Activated naive CD4-positive, alpha-beta T cell treated with anti-CD3 and anti-CD28 coated beads for 36 hours (primary cell): ENCODE measurements around the gene ARMC2. TPM values are rescaled to one million over a fixed set of nuclear protein-coding genes. Genes with fewer than 3 reads are reported as not detected.

ENCODE experiments used
- CTCF ChIA-PET: fragments of 350-600 bp; sonication (Branson Sonifier 250); formaldehyde crosslinking; loops from one replicate; lab custom pipeline; 2021; ENCODE audit warnings: antibody characterized with exemption; lab: Charles Lee
- DNase-seq: peaks from one replicate; pipeline ENCODE4 v3.0.0-alpha.2; 2020
- H3K27ac Mint-ChIP-seq: one replicate; pipeline ENCODE4 v1.8.0; 2021; ENCODE audit warnings: mild to moderate bottlenecking, mixed read lengths
- H3K27me3 Mint-ChIP-seq: one replicate; pipeline ENCODE4 v1.8.0; 2021; ENCODE audit warnings: low read depth, mixed read lengths
- H3K36me3 Mint-ChIP-seq: one replicate; pipeline ENCODE4 v1.8.0; 2021; ENCODE audit warnings: low read depth, mixed read lengths
- H3K4me1 Mint-ChIP-seq: one replicate; pipeline ENCODE4 v1.8.0; 2021; ENCODE audit warnings: low read depth, mixed read lengths
- H3K4me3 Mint-ChIP-seq: one replicate; pipeline ENCODE4 v1.8.0; 2021; ENCODE audit warnings: mild to moderate bottlenecking, moderate library complexity, mixed read lengths
- H3K9me3 Mint-ChIP-seq: one replicate; pipeline ENCODE4 v1.8.0; 2021; ENCODE audit warnings: mixed read lengths
- intact Hi-C: fragments of 100-400 bp; cut with micrococcal nuclease; formaldehyde crosslinking; loops from one replicate; pipeline ENCODE4 v1.15.1; 2023
- total RNA-seq, 2 experiments: library from RNA; stranded (reverse); gene quantifications; one replicate each; pipeline ENCODE4 v1.2.3, GENCODE V29; 2021

ARMC2 gene
- total RNA-seq, 2 experiments from 2014 or later = 3.6 to 3.9 TPM

DNA sequence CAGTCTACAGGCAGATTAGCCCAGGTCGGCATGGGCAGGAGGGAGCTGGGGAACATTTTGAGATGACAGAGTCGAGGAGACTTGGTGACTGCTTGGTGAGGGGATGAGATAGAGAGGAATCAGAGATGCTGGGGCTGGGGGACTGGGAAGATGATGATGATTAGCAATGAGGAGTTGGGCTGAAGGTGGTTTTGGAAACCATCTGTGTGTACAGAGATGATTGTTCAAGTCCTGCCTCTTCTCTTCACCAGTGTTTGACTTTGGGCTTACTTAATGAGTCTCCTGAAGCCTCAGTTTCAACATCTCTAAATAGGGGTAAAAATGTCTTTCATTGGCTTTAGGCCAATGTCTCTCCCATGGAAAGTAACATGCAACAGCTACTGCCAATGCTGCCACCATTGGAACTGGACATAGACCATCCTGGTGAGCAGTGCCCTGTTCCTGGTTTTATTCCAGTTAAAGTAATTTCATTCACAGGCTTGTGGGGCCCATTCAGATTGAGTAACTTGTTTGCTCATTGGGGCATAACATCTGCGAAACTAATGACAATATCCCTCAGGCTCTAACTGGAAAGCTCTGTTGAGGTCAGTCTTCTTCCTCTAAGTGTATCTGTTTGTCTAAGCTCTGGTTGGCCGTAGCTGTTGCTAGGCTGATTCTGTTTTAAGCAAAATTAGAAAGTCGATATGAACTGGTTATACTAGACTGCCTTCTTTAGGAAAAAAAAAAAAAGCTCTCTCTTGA, 99.1 kb downstream of the ARMC2 start:
- CTCF ChIA-PET = interaction anchor here (0.6 to 2.6 kb wide), 7 partner anchors 7 to 1859 kb away, joined by 3 to 11 read pairs (median 3); no protein-coding TSS in a partner anchor
- Mint-ChIP-seq H3K4me1 (peaks cover 27% of the 10 kb centered on the region), H3K9me3 (no peaks in the 10 kb centered on the region), H3K36me3 (no peaks in the 10 kb centered on the region), H3K27ac (no peak overlapping the region), H3K4me3 (no peak overlapping the region), H3K27me3 (no peaks in the 10 kb centered on the region)
- no peak for DNase-seq
- intact Hi-C loops = no loop called here

DNA sequence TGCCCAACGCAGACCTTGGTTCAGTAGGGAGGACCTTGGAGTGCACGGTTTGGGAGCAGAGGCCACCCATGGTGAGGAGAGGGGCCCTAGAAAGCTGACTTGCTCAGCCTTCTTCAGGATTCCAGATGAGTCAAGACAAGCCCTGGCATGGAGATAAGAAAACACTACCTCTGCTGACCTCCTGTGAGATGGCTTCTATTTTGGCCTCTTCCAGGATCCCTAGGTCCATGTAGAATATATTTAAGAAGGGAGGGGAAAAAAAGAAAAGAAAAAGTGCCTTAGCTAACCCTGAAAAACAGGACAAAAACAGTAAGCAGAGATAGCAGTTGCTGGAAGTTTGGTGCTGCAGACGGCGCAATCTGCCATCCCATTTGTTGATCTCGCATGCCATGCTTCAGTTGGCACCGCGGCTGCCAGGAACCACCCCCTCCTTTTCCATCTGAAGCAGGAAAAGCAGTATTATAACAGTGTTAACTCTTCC, 100.0 kb downstream of the ARMC2 start:
- intact Hi-C loops = no loop called here
- H3K9me3 Mint-ChIP-seq = no peaks in the 10 kb centered on the region

DNA sequence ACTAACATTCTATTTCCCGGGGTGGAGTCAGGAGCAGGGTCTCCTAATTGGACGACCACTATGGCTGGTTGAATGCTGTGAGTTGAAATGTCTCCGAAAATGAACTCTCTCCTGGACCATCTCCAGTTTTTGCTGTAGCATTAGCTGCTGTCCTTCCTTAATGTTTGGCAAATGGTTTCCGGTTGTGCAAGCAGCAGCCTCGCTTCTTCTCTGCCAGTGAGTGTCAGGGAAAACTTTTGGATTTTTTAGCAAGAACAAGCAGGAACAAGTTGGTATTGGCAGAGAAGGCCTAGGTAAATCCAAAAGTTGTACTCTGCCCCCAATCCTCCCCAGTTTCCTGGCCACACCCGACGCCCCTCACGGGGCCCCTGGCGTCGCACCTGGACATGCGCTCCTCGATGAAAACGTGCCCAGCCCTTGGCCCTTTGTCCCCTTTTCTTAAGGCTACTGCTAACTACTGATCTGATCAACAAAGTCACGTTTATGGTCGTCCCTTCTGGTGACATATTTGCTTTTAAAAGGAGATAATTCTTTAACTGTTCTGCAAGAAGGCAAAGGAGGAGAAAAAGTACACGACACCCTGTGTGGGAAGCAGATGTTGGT, 103.2 kb downstream of the ARMC2 start:
- H3K27me3 Mint-ChIP-seq = no peaks in the 10 kb centered on the region
- no peak for DNase-seq
- intact Hi-C loops = no loop called here
- H3K27ac Mint-ChIP-seq = no peak overlapping the region
- peaks cover 13% of the 10 kb centered on the region for H3K4me1 Mint-ChIP-seq
- no peak overlapping the region for H3K4me3 Mint-ChIP-seq
- CTCF ChIA-PET = no interaction called here
- no peaks in the 10 kb centered on the region for H3K9me3 Mint-ChIP-seq
- no peaks in the 10 kb centered on the region for H3K36me3 Mint-ChIP-seq

More for the DNA sequence above, 100.0 kb downstream of the ARMC2 start:
- Mint-ChIP-seq H3K27ac (no peak overlapping the region), H3K27me3 (no peaks in the 10 kb centered on the region), H3K4me1 (peaks cover 18% of the 10 kb centered on the region), H3K4me3 (no peak overlapping the region), H3K36me3 (no peaks in the 10 kb centered on the region)
- DNase-seq = no peak
- CTCF ChIA-PET = interaction anchor here (0.6 to 1.2 kb wide), 6 partner anchors 11 to 119 kb away, joined by 3 to 4 read pairs (median 3); no protein-coding TSS in a partner anchor

DNA sequence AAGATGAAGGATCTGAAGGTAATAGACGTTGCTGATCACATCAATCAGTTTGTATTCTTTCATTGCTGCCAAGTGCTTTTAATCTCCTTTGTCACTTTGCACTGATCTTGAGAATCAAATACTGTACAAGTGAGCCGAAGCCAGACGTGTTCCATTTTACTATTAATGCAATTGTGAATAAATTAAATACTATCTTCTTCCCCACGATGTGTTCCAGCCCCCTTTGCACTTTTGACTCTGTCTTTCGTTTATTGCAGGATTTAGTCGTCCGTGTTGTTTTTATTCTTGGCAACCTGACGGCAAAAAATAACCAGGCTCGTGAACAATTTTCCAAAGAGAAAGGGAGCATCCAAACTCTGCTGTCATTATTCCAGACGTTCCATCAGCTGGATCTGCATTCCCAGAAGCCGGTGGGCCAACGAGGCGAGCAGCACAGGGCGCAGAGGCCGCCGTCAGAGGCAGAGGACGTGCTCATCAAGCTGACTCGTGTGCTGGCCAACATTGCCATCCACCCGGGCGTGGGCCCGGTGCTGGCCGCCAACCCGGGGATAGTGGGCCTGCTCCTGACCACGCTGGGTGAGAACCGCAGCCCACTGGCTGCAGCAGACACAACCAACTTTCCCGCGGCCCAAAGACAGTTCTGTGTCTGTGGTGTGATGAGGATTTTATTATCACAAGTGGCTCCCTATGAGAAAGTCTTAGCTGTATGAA, 104.7 kb downstream of the ARMC2 start:
- Mint-ChIP-seq H3K27ac (no peak overlapping the region), H3K36me3 (no peaks in the 10 kb centered on the region), H3K4me1 (peaks cover 5% of the 10 kb centered on the region), H3K9me3 (no peaks in the 10 kb centered on the region), H3K27me3 (no peaks in the 10 kb centered on the region), H3K4me3 (no peak overlapping the region)
- DNase-seq = no peak
- CTCF ChIA-PET = no interaction called here
- intact Hi-C loops = no loop called here

DNA sequence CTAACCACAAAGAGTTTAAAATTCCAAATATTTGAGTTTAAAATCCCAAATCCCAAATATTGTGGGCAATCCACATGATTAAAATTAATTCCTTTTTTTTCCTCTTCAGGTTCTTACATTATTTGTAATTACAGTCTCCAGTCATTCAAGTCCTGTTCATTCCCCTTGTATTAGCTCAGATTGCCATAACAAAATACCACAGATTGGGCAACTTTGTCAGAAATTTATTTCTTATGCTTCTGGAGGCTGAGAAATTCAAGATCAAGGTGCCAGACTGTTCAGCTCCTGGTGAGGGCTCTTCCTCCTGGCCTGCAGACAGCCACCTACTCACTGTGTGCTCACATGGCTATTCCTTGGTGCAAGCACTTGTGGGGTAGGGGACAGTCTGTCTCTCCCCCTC, 105.5 kb downstream of the ARMC2 start:
- DNase-seq = no peak
- no peaks in the 10 kb centered on the region for H3K9me3 Mint-ChIP-seq
- no peak overlapping the region for H3K4me3 Mint-ChIP-seq
- H3K36me3 Mint-ChIP-seq = no peaks in the 10 kb centered on the region
- intact Hi-C loops = no loop called here
- CTCF ChIA-PET = no interaction called here
- H3K27me3 Mint-ChIP-seq = no peaks in the 10 kb centered on the region
- peaks cover 5% of the 10 kb centered on the region for H3K4me1 Mint-ChIP-seq
- no peak overlapping the region for H3K27ac Mint-ChIP-seq

DNA sequence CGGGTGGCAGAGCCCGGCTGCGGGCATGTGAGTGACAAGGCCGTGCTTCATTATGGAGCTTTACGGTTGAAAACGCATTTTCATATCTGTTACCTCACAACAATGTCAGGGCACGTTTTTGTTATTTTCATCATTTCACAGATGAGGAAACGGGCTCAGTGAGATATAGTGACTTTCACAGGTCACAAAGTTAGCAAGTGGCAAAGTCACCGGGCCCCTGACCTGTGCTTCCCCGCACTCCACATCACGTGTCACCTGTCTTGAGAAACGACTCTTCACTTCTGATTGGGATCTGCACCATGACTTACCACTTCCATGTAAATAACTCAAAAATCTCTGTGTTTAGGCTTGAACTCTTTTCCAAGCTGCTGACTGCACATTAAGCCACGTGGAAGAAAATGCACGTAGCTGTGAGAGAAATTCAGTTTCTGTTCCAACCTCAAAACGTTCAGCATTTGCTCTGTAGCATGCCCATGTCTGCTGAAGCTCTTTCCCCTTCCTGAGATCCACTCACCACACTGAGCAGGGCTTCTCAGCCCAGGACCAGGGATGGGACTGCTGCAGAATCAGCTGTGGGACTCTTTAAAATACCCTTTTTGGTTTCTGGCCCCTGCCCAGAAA, 107.2 kb downstream of the ARMC2 start:
- Mint-ChIP-seq H3K9me3 (no peaks in the 10 kb centered on the region), H3K4me1 (peaks cover 8% of the 10 kb centered on the region), H3K36me3 (no peaks in the 10 kb centered on the region), H3K27ac (no peak overlapping the region), H3K4me3 (no peak overlapping the region), H3K27me3 (no peaks in the 10 kb centered on the region)
- DNase-seq = no peak
- intact Hi-C loops = no loop called here
- CTCF ChIA-PET = interaction anchor here (1.2 to 1.4 kb wide), 2 partner anchors 12 to 52 kb away, joined by 3 read pairs; no protein-coding TSS in a partner anchor

DNA sequence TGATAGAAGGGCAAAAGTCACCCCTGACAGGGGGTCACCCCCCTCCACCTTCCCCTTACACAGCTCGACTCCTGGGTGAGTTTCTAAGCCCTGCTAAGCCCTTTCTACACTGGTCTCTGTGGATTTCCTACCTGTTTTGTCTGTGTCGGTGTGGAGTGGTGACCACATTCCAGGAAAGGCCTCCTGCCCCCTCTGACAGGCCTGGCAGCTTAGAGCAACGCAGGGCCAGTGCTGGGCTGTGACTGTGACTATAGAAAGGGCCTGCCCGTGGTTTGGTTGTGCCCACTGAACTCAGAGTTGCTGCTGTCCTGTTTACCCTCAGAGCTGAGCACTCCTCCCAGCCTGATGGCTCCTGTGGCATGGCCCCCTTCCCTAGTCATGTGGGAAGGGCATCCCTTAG, 109.0 kb downstream of the ARMC2 start:
- CTCF ChIA-PET = interaction anchor here (1.4 kb wide), 1 partner anchor 31 kb away, joined by 3 read pairs; no protein-coding TSS in a partner anchor
- no peaks in the 10 kb centered on the region for H3K36me3 Mint-ChIP-seq
- no peaks in the 10 kb centered on the region for H3K27me3 Mint-ChIP-seq
- H3K9me3 Mint-ChIP-seq = no peaks in the 10 kb centered on the region
- peaks cover 8% of the 10 kb centered on the region for H3K4me1 Mint-ChIP-seq
- DNase-seq = no peak
- H3K4me3 Mint-ChIP-seq = no peak overlapping the region
- intact Hi-C loops = no loop called here
- no peak overlapping the region for H3K27ac Mint-ChIP-seq

DNA sequence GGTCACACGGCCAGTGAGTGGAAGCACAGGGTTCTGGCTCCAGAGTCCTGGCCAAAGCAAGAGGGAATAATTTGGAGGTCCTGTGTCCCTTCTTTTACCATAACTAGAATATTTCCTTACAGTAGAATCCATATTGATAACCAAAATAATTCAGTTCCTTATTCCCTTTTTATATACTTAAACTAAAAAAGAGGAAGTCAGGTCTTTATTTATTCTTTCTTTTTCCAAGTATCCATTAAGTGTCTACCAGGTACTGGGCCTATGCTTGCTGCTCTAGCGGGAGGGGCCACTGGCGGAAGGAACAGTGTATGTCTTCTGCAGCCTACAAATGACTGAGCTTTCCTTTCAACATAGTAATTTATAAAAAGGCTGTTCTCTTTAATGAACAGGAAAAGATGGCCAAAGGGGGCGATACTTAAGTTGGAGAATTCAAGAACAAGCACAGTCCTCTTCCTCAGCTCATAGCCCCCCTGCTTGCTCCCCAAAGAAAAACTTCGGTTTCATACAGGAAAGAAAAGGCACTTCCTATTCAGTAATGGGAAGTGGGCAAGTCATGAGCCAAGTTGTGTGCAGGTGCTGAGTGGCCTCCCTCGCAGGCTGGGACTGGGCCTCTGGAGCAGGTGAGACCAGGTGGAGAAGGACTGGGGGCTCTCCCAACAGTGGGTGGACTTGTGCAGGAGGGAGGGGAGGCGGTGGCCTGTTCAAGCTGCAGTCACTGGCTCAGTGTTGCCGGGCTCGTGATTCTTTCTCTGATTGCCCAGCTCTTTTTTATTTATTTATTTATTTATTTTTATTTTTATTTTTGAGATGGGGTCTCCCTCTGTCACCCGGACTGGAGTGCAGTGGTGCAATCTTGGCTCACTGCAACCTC, 110.9 kb downstream of the ARMC2 start:
- no peaks in the 10 kb centered on the region for H3K9me3 Mint-ChIP-seq
- peaks cover 8% of the 10 kb centered on the region for H3K4me1 Mint-ChIP-seq
- intact Hi-C loops = no loop called here
- no peak overlapping the region for H3K27ac Mint-ChIP-seq
- DNase-seq = no peak
- no peaks in the 10 kb centered on the region for H3K27me3 Mint-ChIP-seq
- CTCF ChIA-PET = interaction anchor here (0.6 to 1.1 kb wide), 2 partner anchors 9 to 11 kb away, joined by 3 read pairs; no protein-coding TSS in a partner anchor
- H3K36me3 Mint-ChIP-seq = no peaks in the 10 kb centered on the region
- H3K4me3 Mint-ChIP-seq = no peak overlapping the region

DNA sequence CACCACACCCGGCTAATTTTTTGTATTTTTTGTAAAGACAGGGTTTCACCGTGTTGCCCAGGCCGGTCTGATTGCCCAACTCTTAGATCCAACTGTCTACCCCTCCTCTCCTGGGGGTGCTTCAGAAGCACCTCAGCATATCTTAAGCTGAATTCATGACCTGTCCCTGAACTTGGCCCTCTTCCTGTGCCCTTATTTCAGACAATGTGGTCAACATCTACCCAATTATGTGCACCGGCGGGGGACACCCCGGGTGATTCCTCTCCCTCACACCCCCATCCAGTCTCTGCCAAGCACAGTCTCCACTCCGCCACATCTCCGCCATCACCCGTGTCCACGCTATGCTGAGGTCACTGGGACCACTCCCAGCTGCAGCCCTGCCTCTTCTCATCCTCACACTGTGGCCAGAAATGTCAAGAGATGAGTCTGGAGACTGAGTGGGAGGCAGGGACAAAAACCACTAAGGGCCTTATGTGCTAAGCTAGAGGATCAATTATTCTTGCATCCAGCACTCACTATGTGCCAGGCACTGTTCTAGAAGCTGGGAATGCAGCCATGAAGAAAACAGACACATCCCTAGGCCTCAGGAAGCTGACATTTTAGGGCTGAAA, 111.9 kb downstream of the ARMC2 start:
- Mint-ChIP-seq H3K36me3 (no peaks in the 10 kb centered on the region), H3K27ac (no peak overlapping the region), H3K4me3 (no peak overlapping the region), H3K27me3 (no peaks in the 10 kb centered on the region), H3K9me3 (no peaks in the 10 kb centered on the region), H3K4me1 (peaks cover 8% of the 10 kb centered on the region)
- CTCF ChIA-PET = interaction anchor here (1.1 kb wide), 1 partner anchor 8 kb away, joined by 3 read pairs; no protein-coding TSS in a partner anchor
- intact Hi-C loops = no loop called here
- no peak for DNase-seq

DNA sequence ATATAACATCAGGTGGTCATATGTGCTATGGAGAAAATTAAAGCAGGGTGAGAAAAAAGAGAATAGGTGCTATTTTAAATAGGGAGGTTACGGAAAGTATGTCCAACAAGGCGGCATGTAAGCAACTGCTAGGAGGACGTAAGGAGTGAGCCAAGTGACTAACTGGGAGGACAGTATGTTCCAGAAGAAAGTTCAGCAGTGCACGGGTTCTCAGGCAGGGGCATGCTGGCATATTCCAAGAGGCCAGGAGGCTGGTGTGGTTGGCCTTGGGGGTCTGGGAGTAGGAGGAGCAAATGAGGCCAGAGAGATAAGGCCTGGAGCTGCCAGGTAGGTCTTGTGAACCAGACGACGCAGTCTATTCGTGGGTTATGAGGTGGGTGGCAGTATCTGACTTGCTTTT, 112.4 kb downstream of the ARMC2 start:
- Mint-ChIP-seq H3K27me3 (no peaks in the 10 kb centered on the region), H3K9me3 (no peaks in the 10 kb centered on the region), H3K27ac (no peak overlapping the region), H3K4me3 (no peak overlapping the region), H3K36me3 (no peaks in the 10 kb centered on the region), H3K4me1 (peaks cover 5% of the 10 kb centered on the region)
- DNase-seq = no peak
- intact Hi-C loops = no loop called here
- CTCF ChIA-PET = no interaction called here

DNA sequence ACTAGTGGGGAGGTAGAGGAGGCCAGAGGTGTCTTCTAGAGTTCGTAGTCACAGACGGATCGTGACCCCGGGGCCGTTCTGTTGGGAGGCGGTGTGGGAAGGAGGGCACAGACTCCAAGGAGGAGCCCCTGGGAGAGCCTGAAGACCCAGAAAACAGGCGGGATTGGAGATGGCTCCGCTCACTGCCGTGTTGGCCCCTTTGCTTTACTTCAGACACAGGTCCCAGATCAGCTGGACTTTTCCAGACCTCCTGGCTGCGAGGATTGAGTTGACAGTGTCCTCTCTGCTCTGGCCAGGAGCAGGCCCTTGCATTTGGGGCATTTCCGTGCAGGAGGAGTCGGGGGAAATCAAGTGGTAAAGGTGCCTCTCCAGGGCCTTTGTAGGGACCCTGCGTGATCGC, 112.9 kb downstream of the ARMC2 start:
- Mint-ChIP-seq H3K4me3 (no peak overlapping the region), H3K4me1 (peaks cover 3% of the 10 kb centered on the region), H3K27me3 (no peaks in the 10 kb centered on the region), H3K9me3 (no peaks in the 10 kb centered on the region), H3K27ac (no peak overlapping the region), H3K36me3 (no peaks in the 10 kb centered on the region)
- DNase-seq = no peak
- intact Hi-C loops = no loop called here
- CTCF ChIA-PET = no interaction called here
